Measurements from ENCODE around the gene MAP1A.

- TF ChIP-seq ETS1 (IDR thresholded peaks at IDR 0.05) (no peak), CTCF (conservative IDR thresholded peaks at IDR 0.05; ENCODE audit: low read depth in 2 of 2) (no peak), ZNF114 (CRISPR knock-in tag; IDR thresholded peaks at IDR 0.05) (no peak), EZH2 (IDR thresholded peaks at IDR 0.05; ENCODE audit: low read depth, unreplicated experiment) (no peak), EZH2phosphoT487 (IDR thresholded peaks at IDR 0.05; ENCODE audit: unreplicated experiment) (no peak)
Observed at GRCh38 chr15:43516801-43517353, 531 bp upstream of the MAP1A start.
